Fibroblast of skin of abdomen (primary cell): ENCODE results near the gene DHX30.
"Not testable (repeated sequence)": the region's sequence is repeated elsewhere in the genome, so short reads cannot be mapped to it uniquely, and the experiment has no call there.

ENCODE experiments used
- DNase-seq: peaks from one replicate; pipeline ENCODE4 v3.0.0-alpha.2; 2013

DHX30 gene

GRCh38 chr3:47854267-47854666 is 51.3 kb downstream of the DHX30 start:
- no peak for DNase-seq

- no peak for DNase-seq
These were observed 52.0 kb downstream of the DHX30 start for GRCh38 chr3:47854720-47855455.

GRCh38 chr3:47855461-47856383 is 52.8 kb downstream of the DHX30 start:
- no peak for DNase-seq

- DNase-seq, result no peak
These were observed 53.7 kb downstream of the DHX30 start for GRCh38 chr3:47856669-47857068.

- no peak for DNase-seq
These were observed 54.2 kb downstream of the DHX30 start for GRCh38 chr3:47857151-47857550.

- no peak for DNase-seq
These were observed 57.1 kb downstream of the DHX30 start for GRCh38 chr3:47859956-47860605.

- DNase-seq, result no peak
These were observed 60.6 kb downstream of the DHX30 start for GRCh38 chr3:47863391-47864128.

GRCh38 chr3:47865192-47865591 is 62.3 kb downstream of the DHX30 start:
- DNase-seq, result no peak

- no peak for DNase-seq
These were observed 64.6 kb downstream of the DHX30 start for GRCh38 chr3:47867451-47868044.

- no peak for DNase-seq
These were observed 65.4 kb downstream of the DHX30 start for GRCh38 chr3:47868306-47868705.

- DNase-seq, result no peak
These were observed 67.2 kb downstream of the DHX30 start for GRCh38 chr3:47870156-47870555.

GRCh38 chr3:47870702-47871260 is 67.8 kb downstream of the DHX30 start:
- DNase-seq, result no peak

GRCh38 chr3:47871389-47871788 is 68.5 kb downstream of the DHX30 start:
- no peak for DNase-seq

- no peak for DNase-seq
These were observed 70.0 kb downstream of the DHX30 start for GRCh38 chr3:47872916-47873315.

GRCh38 chr3:47874438-47874837 is 71.5 kb downstream of the DHX30 start:
- no peak for DNase-seq

GRCh38 chr3:47874913-47875312 is 72.0 kb downstream of the DHX30 start:
- DNase-seq, result no peak

GRCh38 chr3:47877290-47877689 is 74.4 kb downstream of the DHX30 start:
- no peak for DNase-seq

- no peak for DNase-seq
These were observed 74.8 kb downstream of the DHX30 start for GRCh38 chr3:47877719-47878118.

- DNase-seq, result no peak
These were observed 79.4 kb downstream of the DHX30 start for GRCh38 chr3:47882338-47882737.

GRCh38 chr3:47884603-47885002 is 81.7 kb downstream of the DHX30 start:
- no peak for DNase-seq

- no peak for DNase-seq
These were observed 82.2 kb downstream of the DHX30 start for GRCh38 chr3:47885168-47885567.

GRCh38 chr3:47887991-47888390 is 85.1 kb downstream of the DHX30 start:
- DNase-seq, result not testable (repeated sequence)
